NCI-H2227 (cell line): ENCODE results near the gene BCL2.
A peak's percentile ranks its signal among the peaks of the same experiment; 100 is the strongest.
"Not testable (repeated sequence)": the region's sequence is repeated elsewhere in the genome, so short reads cannot be mapped to it uniquely, and the experiment has no call there.

Source experiments
- DNase-seq: peaks from one replicate; lab custom pipeline; 2025; ENCODE audit not compliant: unreplicated experiment; lab: John Stamatoyannopoulos, UW

Gene BCL2

GRCh38 chr18:63206433-63207142 is 113.0 kb downstream of the BCL2 start:
- no peak for DNase-seq

DNA sequence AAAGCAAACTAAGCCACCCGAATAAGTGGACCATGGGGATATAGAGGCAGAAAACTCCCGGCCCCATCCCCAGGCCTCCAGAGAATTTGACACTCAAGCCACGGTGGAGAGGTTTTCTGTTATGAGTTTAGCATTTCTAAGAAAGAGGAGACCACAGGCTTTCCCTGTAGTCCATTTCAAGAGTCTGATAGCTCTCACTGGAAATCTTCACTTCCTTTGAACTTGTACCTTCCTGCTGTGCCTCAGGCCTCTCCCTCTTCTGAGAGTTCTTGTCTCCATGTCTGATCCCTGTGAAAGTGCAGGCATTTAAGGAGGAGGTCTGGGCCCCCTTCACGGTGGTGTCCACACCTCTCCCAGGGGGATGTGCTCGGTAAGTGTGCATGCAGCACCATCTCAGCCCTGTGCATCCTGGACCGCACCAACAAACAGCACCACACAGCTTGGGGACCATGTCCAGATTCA is 113.7 kb downstream of the BCL2 start:
- no peak for DNase-seq

- no peak for DNase-seq
Observed at GRCh38 chr18:63203497-63203896, 116.1 kb downstream of the BCL2 start.

- DNase-seq, result no peak
Observed at GRCh38 chr18:63202828-63203227, 116.7 kb downstream of the BCL2 start.

- DNase-seq, result not testable (repeated sequence)
Observed at GRCh38 chr18:63201456-63201855, 118.1 kb downstream of the BCL2 start.

DNA sequence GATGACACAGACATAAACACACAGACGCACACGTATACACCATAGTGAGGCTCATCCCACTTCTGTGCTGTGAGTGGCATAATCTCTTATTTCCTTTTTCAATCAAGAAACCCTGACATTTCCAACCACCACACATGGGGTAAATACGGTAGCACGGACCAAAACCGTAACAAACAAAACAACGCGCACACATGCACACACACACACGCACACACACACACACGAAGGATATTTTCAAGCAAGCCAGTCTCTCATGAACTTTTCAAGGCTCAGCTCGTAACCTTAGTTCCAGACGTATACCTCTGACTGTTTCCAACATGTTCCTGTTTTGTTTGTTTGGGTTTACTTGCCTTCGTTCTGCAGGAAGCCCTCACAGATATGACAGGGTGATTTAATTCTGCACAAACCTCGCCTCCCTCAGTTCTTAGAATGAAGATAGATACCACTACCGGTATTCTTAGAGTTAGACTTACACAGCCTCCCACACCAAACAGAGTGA is 119.8 kb downstream of the BCL2 start:
- no peak for DNase-seq

DNA sequence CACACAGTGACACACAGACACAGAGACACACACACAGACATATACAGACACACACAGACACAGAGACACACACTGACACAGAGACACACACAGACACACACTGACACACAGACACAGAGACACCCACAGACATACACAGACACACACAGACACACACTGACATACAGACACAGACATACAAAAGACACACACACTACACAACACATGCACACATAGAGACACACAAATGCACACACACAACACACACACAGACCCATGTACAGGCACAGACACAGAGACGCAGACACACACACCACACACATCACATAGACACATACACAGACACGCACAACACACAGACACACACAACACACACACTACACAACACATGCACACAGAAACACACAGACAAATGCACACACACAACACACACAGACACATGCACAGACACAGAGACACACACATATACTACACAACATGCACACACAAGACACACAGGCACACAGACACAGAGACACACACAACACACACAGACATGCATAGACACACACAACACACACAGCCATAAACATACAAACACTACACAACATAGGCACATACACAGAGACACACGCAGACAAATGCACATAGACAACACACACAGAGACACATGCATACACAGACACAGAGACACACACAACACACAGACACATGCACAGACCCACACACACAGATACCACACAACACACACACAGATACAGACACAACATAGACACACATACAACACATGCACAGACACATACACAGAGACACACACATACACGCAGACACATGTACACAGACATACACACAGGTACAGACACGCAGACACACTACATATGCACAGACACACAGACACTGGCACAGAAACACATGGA is 120.5 kb downstream of the BCL2 start:
- DNase-seq, result no peak

DNA sequence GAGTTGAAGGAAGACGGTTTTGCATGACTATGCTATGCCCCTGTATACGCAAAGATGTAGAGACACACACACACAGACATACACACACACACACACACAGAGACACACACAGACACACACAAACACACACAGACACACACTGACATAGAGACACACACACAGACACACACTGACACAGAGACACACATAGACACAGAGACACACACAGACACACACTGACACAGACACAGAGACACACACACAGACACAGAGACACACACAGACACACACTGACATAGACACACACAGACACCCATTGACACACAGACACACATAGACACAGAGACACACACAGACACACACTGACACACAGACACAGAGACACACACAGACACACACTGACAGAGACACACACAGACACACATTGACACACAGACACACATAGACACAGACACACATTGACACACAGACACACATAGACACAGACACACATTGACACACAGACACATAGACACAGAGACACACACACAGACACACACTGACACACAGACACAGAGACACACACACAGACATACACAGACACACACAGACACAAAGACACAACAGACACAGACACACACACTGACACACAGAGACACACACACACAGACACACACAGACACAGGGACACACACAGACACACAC is 121.3 kb downstream of the BCL2 start:
- DNase-seq, result no peak

GRCh38 chr18:63197246-63197869 is 122.2 kb downstream of the BCL2 start:
- DNase-seq, result no peak

GRCh38 chr18:63195326-63196159 is 124.0 kb downstream of the BCL2 start:
- peak; percentile 31 for DNase-seq

- peak; percentile 19 for DNase-seq
Observed at GRCh38 chr18:63192885-63193349, 126.7 kb downstream of the BCL2 start.

DNA sequence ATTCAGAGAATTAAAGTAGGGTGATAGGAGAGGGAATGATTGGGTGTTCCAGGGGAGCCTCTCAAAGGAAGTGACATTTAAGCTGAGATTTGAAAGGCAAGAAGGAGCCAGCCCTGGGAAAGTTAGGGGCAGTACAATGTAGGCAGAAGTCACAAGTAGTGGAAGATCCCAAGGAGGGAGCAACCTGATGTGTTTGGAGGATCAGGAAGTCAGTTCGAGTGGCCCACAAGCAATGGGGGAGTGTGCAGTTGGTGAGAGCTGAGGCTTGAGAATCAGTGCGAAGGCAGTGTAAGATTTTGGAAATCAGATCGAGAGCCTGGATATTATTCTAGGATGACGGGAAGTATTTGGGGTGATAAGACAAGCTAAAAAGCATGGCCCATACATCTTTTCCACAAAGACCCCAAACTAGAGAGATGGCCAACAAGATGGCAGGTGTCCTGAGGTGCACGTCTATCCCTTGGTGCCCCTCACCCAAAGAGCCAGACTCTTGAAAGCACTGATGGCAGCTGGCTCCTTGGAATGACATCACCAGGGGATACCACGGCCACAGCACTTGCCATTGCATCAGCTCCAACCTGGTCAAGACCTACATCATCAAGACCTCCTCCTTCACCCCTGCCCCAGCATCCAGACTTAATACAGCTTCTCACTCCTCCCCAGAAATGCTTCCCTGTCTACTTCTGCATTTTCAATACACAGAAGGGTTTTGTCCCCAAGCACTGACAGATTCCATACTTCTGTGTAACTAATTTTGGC is 127.3 kb downstream of the BCL2 start:
- DNase-seq, result no peak

DNA sequence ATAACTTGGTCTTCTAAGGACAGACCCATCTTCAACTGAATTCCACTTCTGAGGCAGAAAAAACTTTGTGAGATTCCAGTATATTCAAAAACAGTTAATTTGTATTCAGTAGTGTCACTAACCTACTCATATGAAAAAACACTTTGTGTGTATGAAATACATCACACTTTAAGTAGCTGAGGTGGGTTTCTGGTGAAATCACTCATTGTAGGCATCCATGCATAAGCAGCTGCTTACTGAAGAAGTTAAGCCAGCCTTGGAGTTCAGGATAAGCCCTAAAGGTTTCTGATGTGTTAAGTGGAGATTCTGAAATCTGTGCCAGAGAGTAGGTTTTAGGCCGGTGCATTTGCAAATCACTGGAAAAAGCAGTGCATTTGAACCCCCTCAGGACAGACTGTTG is 128.2 kb downstream of the BCL2 start:
- DNase-seq, result no peak

- not testable (repeated sequence) for DNase-seq
Observed at GRCh38 chr18:63190838-63191237, 128.7 kb downstream of the BCL2 start.

DNA sequence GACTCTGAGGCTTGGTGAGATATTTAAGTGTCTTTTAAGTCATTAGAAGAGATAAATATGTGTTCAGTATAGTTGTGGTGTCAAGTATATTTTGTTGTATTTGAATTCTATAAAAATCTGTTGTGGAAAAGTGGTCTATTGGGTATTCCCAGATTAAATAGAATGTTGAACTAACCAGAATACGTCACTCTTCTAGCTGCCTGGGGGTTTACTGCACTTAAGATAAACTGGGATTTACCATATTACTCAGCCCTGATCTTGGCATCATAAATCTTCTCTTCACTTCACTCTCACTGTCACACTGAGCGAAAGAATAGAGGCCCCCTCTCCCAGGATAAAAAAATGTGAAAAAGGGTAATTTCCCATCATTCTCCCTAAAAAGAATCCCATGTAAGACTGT is 129.8 kb downstream of the BCL2 start:
- no peak for DNase-seq

DNA sequence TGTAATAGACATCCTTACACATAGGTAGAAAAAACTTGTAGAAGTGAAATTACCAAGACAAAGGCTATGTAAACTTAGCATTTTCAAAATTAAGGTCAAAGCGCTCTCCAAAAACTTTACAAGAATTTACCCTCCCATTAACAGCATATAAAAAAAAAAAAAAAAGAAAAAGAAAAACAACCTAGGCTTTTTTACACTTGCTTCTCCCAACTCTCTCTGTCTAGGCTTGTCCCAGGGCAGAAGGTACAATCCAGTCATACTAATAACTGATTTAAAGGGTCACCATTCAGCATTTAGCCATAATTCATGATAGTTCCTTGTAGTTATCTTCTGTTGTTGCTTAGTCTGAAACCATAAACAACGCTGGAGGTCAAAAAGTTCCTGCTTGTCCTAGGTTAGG is 130.5 kb downstream of the BCL2 start:
- no peak for DNase-seq

- DNase-seq, result no peak
Observed at GRCh38 chr18:63187791-63188460, 131.6 kb downstream of the BCL2 start.

- DNase-seq, result no peak
Observed at GRCh38 chr18:63187223-63187574, 132.4 kb downstream of the BCL2 start.
